HEK293 (cell line): Measurements from ENCODE around the gene CFAP97D2.
A peak's percentile ranks its signal among the peaks of the same experiment; 100 is the strongest.
"Not testable (repeated sequence)": the region's sequence is repeated elsewhere in the genome, so short reads cannot be mapped to it uniquely, and the experiment has no call there.

ENCODE experiments used
- CTCF ChIA-PET: fragments of 350-600 bp; formaldehyde crosslinking; extraction: SDS; loops from one replicate; lab custom pipeline; 2021; ENCODE audit warnings: antibody characterized with exemption; lab: Yijun Ruan, JAX
- POLR2A ChIA-PET: fragments of 300-600 bp; formaldehyde crosslinking; extraction: SDS; loops from one replicate; lab custom pipeline; 2020; ENCODE audit warnings: antibody characterized with exemption, inconsistent platforms; lab: Yijun Ruan, JAX
- H3K27ac ChIP-seq: fragments of 200-500 bp; sonication (Bioruptor generic); 2 replicates; pipeline ENCODE4 v1.5.1; 2014; ENCODE audit warnings: low read depth, low read length, control low read depth, inconsistent platforms; ENCODE audit errors: extremely low read depth
- H3K36me3 ChIP-seq, 2 experiments: fragments of 200-500 bp in 1 of 2; sonication (Bioruptor generic) in 1 of 2; 1 replicate in 1 of 2; 2 replicates in 1 of 2; pipeline ENCODE4 v1.5.1; 2014 to 2017; ENCODE audit warnings: inconsistent platforms in 2 of 2, low read length in 2 of 2; ENCODE audit not compliant: control insufficient read depth in 2 of 2, insufficient read depth in 1 of 2
- H3K4me1 ChIP-seq: fragments of 200-500 bp; sonication (Bioruptor generic); 2 replicates; pipeline ENCODE4 v1.5.1; 2014; ENCODE audit warnings: mild to moderate bottlenecking, low read length, inconsistent platforms; ENCODE audit not compliant: control insufficient read depth, insufficient read depth
- H3K4me3 ChIP-seq: 2 replicates; pipeline ENCODE4 v1.5.1; 2011; ENCODE audit warnings: low read depth, mild to moderate bottlenecking, control low read depth, low read length, moderate library complexity
- H3K9me3 ChIP-seq: fragments of 200-500 bp; sonication (Bioruptor generic); 2 replicates; pipeline ENCODE4 v1.5.1; 2014; ENCODE audit warnings: low read depth, low read length, inconsistent platforms; ENCODE audit not compliant: control insufficient read depth, insufficient read depth
- EGR2 ChIP-seq: fragments of 450-650 bp; formaldehyde crosslinking; IDR thresholded peaks from 2 replicates; pipeline ENCODE4 v1.5.1; 2016; ENCODE audit warnings: low read depth, missing biosample characterization, missing genetic modification characterization
- GFI1B ChIP-seq: fragments of 450-650 bp; formaldehyde crosslinking; IDR thresholded peaks from 2 replicates; pipeline ENCODE4 v1.5.1; 2016; ENCODE audit warnings: missing biosample characterization, missing genetic modification characterization
- GLI2 ChIP-seq: fragments of 450-650 bp; formaldehyde crosslinking; IDR thresholded peaks from 2 replicates; pipeline ENCODE4; 2017; ENCODE audit warnings: missing biosample characterization, missing genetic modification characterization, low read depth, borderline replicate concordance
- HOXD13 ChIP-seq: sonication (generic); formaldehyde crosslinking; IDR thresholded peaks from 2 replicates; pipeline ENCODE4 v1.8.0; 2022; ENCODE audit warnings: missing genetic modification reagents, borderline replicate concordance
- MEIS1 ChIP-seq: sonication (generic); formaldehyde crosslinking; IDR thresholded peaks from 2 replicates; pipeline ENCODE4 v1.8.1; 2022; ENCODE audit warnings: missing genetic modification reagents, mild to moderate bottlenecking, borderline replicate concordance
- OVOL3 ChIP-seq: fragments of 450-650 bp; formaldehyde crosslinking; IDR thresholded peaks from 2 replicates; pipeline ENCODE4 v1.5.1; 2016; ENCODE audit warnings: missing biosample characterization, missing genetic modification characterization
- SP7 ChIP-seq: fragments of 450-650 bp; formaldehyde crosslinking; IDR thresholded peaks from 2 replicates; pipeline ENCODE4 v1.5.1; 2016; ENCODE audit warnings: missing biosample characterization, missing genetic modification characterization
- ZBTB21 ChIP-seq: fragments of 450-650 bp; formaldehyde crosslinking; IDR thresholded peaks from 2 replicates; pipeline ENCODE4 v1.5.1; 2017; ENCODE audit warnings: missing biosample characterization, missing genetic modification characterization
- ZFHX2 ChIP-seq: fragments of 450-650 bp; formaldehyde crosslinking; conservative IDR thresholded peaks from 2 replicates; pipeline ENCODE4 v1.5.1; 2016; ENCODE audit warnings: missing biosample characterization, missing genetic modification characterization
- ZNF140 ChIP-seq: fragments of 450-650 bp; formaldehyde crosslinking; IDR thresholded peaks from 2 replicates; pipeline ENCODE4 v1.5.1; 2016; ENCODE audit warnings: missing biosample characterization, missing genetic modification characterization
- ZNF184 ChIP-seq: fragments of 450-650 bp; IDR thresholded peaks from 2 replicates; pipeline ENCODE4 v1.5.1; 2018; ENCODE audit warnings: missing biosample characterization, mild to moderate bottlenecking, missing genetic modification characterization
- ZNF37A ChIP-seq: fragments of 450-650 bp; IDR thresholded peaks from 2 replicates; pipeline ENCODE4 v1.5.1; 2018; ENCODE audit warnings: missing biosample characterization, missing genetic modification characterization
- ZNF433 ChIP-seq: fragments of 450-650 bp; formaldehyde crosslinking; IDR thresholded peaks from 2 replicates; pipeline ENCODE4 v1.5.1; 2016; ENCODE audit warnings: missing biosample characterization, missing genetic modification characterization, low read depth
- ZNF548 ChIP-seq: fragments of 450-650 bp; formaldehyde crosslinking; IDR thresholded peaks from 2 replicates; pipeline ENCODE4 v1.5.1; 2016; ENCODE audit warnings: missing biosample characterization, missing genetic modification characterization
- ZNF560 ChIP-seq: fragments of 450-650 bp; formaldehyde crosslinking; IDR thresholded peaks from 2 replicates; pipeline ENCODE4 v1.5.1; 2017; ENCODE audit warnings: missing biosample characterization, missing genetic modification characterization, borderline replicate concordance
- ZNF621 ChIP-seq: fragments of 450-650 bp; formaldehyde crosslinking; IDR thresholded peaks from 2 replicates; pipeline ENCODE4 v1.5.1; 2017; ENCODE audit warnings: missing biosample characterization, missing genetic modification characterization
- ZNF677 ChIP-seq: fragments of 450-650 bp; IDR thresholded peaks from 2 replicates; pipeline ENCODE4 v1.5.0; 2018; ENCODE audit warnings: missing biosample characterization, mild to moderate bottlenecking, missing genetic modification characterization, moderate library complexity
- TF ChIP-seq, protein P1 (sequence below): fragments of 450-650 bp; formaldehyde crosslinking; IDR thresholded peaks from 2 replicates; pipeline ENCODE4 v1.5.1; 2016; ENCODE audit warnings: missing biosample characterization, missing genetic modification characterization
- TF ChIP-seq, protein P2 (sequence below): fragments of 450-650 bp; formaldehyde crosslinking; IDR thresholded peaks from 2 replicates; pipeline ENCODE4 v1.5.1; 2016; ENCODE audit warnings: missing biosample characterization, missing genetic modification characterization
- TF ChIP-seq, protein P3 (sequence below): fragments of 450-650 bp; formaldehyde crosslinking; IDR thresholded peaks from 2 replicates; pipeline ENCODE4 v1.5.1; 2016; ENCODE audit warnings: missing biosample characterization, missing genetic modification characterization

The CFAP97D2 gene

DNA sequence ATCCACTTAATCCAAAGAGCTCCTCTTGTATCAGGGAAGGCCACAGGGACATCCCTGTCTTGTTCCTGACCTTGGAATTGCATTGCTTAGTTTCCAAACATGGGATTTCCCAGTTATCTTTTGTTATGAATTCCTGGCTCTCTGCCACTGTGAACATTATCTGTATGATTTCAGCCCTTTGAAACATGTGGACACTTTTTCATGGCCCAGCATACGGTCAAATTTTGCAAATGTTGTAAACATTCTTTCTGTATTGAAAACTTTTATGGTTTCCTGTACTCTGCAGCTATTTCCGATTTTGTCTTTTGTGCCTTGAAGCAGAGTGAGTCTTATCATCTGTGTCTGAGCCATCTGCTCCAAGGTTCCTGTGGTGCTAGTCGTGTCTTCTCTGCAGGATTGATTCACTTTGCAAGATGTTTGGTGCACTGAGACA, 4.5 kb upstream of the CFAP97D2 start:
- TF ChIP-seq HOXD13 (CRISPR knock-in tag) (no peak), OVOL3 (tag by site-specific recombination) (no peak), ZNF548 (no peak), GFI1B (tag by site-specific recombination) (no peak), SP7 (no peak), ZNF184 (tag by site-specific recombination) (no peak), ZNF621 (tag by site-specific recombination) (no peak), ZNF560 (no peak), ZBTB21 (tag by site-specific recombination) (no peak), ZNF677 (tag by site-specific recombination) (no peak), GLI2 (tag by site-specific recombination) (no peak), ZNF433 (tag by site-specific recombination) (no peak), MEIS1 (no peak), ZNF140 (tag by site-specific recombination) (no peak), ZNF37A (tag by site-specific recombination) (no peak)
- TF ChIP-seq, protein P1, sequence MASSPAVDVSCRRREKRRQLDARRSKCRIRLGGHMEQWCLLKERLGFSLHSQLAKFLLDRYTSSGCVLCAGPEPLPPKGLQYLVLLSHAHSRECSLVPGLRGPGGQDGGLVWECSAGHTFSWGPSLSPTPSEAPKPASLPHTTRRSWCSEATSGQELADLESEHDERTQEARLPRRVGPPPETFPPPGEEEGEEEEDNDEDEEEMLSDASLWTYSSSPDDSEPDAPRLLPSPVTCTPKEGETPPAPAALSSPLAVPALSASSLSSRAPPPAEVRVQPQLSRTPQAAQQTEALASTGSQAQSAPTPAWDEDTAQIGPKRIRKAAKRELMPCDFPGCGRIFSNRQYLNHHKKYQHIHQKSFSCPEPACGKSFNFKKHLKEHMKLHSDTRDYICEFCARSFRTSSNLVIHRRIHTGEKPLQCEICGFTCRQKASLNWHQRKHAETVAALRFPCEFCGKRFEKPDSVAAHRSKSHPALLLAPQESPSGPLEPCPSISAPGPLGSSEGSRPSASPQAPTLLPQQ (tag by site-specific recombination): no peak
- TF ChIP-seq, protein P2, sequence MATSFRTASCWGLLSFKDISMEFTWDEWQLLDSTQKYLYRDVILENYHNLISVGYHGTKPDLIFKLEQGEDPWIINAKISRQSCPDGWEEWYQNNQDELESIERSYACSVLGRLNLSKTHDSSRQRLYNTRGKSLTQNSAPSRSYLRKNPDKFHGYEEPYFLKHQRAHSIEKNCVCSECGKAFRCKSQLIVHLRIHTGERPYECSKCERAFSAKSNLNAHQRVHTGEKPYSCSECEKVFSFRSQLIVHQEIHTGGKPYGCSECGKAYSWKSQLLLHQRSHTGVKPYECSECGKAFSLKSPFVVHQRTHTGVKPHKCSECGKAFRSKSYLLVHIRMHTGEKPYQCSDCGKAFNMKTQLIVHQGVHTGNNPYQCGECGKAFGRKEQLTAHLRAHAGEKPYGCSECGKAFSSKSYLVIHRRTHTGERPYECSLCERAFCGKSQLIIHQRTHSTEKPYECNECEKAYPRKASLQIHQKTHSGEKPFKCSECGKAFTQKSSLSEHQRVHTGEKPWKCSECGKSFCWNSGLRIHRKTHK (tag by site-specific recombination): no peak
- TF ChIP-seq, protein P3, sequence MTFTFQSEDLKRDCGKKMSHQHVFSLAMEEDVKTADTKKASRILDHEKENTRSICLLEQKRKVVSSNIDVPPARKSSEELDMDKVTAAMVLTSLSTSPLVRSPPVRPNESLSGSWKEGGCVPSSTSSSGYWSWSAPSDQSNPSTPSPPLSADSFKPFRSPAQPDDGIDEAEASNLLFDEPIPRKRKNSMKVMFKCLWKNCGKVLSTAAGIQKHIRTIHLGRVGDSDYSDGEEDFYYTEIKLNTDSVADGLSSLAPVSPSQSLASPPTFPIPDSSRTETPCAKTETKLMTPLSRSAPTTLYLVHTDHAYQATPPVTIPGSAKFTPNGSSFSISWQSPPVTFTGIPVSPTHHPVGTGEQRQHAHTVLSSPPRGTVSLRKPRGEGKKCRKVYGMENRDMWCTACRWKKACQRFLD (tag by site-specific recombination): no peak
- TF ChIP-seq, all 188 proteins: peak for 0
- CTCF ChIA-PET: no interaction called here

DNA sequence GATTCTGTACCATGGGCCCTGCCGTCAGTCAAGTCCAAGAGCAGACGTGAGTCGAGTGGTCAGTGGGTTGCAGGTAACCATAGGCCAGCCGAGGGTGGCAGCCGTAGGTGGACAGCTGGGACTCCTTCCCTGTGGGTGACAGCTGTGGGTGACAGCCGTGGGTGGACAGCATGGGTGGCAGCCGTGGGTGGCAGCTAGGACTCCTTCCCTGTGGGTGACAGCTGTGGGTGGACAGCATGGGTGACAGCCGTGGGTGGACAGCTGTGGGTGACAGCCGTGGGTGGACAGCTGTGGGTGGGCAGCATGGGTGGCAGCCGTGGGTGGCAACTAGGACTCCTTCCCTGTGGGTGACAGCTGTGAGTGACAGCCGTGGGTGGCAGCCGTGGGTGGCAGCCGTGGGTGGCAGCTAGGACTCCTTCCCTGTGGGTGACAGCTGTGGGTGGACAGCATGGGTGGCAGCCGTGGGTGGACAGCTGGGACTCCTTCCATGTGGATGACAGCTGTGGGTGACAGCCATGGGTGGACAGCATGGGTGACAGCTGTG, 2.6 kb upstream of the CFAP97D2 start:
- CTCF ChIA-PET: interaction anchor here (1.2 kb wide), 1 partner anchor 360 kb away, joined by 6 read pairs; no protein-coding TSS in a partner anchor

More for the DNA sequence above, 4.5 kb upstream of the CFAP97D2 start:
- H3K27ac ChIP-seq: no peak overlapping the region
- H3K4me1 ChIP-seq: no peaks in the 10 kb centered on the region
- POLR2A ChIA-PET: no interaction called here
- no peak overlapping the region for H3K4me3 ChIP-seq
- H3K9me3 ChIP-seq: no peaks in the 10 kb centered on the region
- no peaks in the 10 kb centered on the region for H3K36me3 ChIP-seq

More for the DNA sequence above, 2.6 kb upstream of the CFAP97D2 start:
- 0 out of 2 replicates have a peak, but pooled peaks have one; percentile 50 for TF ChIP-seq EGR2 (tag by site-specific recombination)
- peak; percentile 72 for TF ChIP-seq ZFHX2
- POLR2A ChIA-PET, H3K4me1 ChIP-seq, H3K36me3 ChIP-seq, H3K27ac ChIP-seq, H3K4me3 ChIP-seq, H3K9me3 ChIP-seq: not testable (repeated sequence)
